ENCODE measurements around the gene ZNF417.

Gene ZNF417

DNA sequence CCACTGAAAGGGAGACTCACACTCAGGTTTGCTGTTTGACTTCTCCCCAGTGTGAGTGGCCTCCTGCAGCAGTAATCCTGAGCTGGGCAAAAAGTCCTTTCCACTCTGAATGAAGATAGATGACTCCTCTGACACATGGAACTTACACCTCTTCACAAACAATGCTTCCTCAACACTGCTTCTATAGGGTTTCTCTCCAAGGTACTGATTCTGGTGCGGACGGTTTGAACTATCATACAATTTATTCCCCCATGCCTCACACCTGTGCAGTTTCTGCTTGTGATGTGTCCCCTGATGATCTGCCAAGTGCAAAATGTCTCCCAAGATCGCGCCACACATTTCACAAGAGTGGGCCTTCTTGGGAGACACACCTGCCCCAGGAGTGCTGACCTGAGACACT is 11.2 kb upstream of the ZNF417 start:
- no peak for TF ChIP-seq RAD21 (IDR thresholded peaks at IDR 0.05; ENCODE audit: low read depth)
- TF ChIP-seq, protein P1, sequence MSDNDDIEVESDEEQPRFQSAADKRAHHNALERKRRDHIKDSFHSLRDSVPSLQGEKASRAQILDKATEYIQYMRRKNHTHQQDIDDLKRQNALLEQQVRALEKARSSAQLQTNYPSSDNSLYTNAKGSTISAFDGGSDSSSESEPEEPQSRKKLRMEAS (IDR thresholded peaks at IDR 0.05): no peak
- no peak for TF ChIP-seq CREB1 (IDR thresholded peaks at IDR 0.05; ENCODE audit: low read depth)
- TF ChIP-seq, protein P2, sequence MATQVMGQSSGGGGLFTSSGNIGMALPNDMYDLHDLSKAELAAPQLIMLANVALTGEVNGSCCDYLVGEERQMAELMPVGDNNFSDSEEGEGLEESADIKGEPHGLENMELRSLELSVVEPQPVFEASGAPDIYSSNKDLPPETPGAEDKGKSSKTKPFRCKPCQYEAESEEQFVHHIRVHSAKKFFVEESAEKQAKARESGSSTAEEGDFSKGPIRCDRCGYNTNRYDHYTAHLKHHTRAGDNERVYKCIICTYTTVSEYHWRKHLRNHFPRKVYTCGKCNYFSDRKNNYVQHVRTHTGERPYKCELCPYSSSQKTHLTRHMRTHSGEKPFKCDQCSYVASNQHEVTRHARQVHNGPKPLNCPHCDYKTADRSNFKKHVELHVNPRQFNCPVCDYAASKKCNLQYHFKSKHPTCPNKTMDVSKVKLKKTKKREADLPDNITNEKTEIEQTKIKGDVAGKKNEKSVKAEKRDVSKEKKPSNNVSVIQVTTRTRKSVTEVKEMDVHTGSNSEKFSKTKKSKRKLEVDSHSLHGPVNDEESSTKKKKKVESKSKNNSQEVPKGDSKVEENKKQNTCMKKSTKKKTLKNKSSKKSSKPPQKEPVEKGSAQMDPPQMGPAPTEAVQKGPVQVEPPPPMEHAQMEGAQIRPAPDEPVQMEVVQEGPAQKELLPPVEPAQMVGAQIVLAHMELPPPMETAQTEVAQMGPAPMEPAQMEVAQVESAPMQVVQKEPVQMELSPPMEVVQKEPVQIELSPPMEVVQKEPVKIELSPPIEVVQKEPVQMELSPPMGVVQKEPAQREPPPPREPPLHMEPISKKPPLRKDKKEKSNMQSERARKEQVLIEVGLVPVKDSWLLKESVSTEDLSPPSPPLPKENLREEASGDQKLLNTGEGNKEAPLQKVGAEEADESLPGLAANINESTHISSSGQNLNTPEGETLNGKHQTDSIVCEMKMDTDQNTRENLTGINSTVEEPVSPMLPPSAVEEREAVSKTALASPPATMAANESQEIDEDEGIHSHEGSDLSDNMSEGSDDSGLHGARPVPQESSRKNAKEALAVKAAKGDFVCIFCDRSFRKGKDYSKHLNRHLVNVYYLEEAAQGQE (IDR thresholded peaks at IDR 0.05; ENCODE audit: low read depth): peak; percentile 60; the same call in 1 of the 2 replicates
- no peak for TF ChIP-seq CEBPB (IDR thresholded peaks at IDR 0.05)

DNA sequence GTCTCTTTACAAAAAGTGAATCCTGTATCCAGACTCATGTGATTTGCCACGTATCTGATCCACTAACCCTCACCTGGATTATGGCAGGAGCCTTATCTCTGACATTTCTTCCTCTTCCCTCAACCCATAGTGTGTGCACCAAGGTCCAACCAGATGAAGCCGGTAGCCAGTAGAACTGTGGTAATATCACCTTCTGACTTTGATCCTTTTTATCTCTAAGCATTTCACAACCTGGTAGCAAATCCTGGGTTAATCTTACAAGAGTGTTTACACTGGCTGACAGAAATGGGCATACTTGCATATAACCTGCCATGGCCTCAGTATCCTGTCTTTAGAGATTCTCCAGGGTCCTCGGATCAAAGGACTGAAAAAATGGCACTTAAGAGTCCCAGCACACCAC is 1.9 kb downstream of the ZNF417 start:
- TF ChIP-seq TCF12 (IDR thresholded peaks at IDR 0.05; ENCODE audit: low read depth): no peak
- TF ChIP-seq EGR1 (IDR thresholded peaks at IDR 0.05): no peak
- TF ChIP-seq CREB1 (IDR thresholded peaks at IDR 0.05; ENCODE audit: low read depth): no peak
- TF ChIP-seq EP300 (IDR thresholded peaks at IDR 0.05; ENCODE audit: borderline replicate concordance): no peak
- TF ChIP-seq YY1 (IDR thresholded peaks at IDR 0.05; ENCODE audit: low read depth): no peak
- TF ChIP-seq TEAD4 (IDR thresholded peaks at IDR 0.05): no peak
- TF ChIP-seq ZBTB7A (IDR thresholded peaks at IDR 0.05; ENCODE audit: low read depth): no peak
- no peak for TF ChIP-seq TAF1 (IDR thresholded peaks at IDR 0.05; ENCODE audit: low read depth)
- TF ChIP-seq, protein P2 (IDR thresholded peaks at IDR 0.05; ENCODE audit: low read depth): no peak
- no peak for TF ChIP-seq CEBPB (IDR thresholded peaks at IDR 0.05)
- no peak for TF ChIP-seq RAD21 (IDR thresholded peaks at IDR 0.05; ENCODE audit: low read depth)
- TF ChIP-seq, protein P1 (IDR thresholded peaks at IDR 0.05): no peak
- TF ChIP-seq, protein P3, sequence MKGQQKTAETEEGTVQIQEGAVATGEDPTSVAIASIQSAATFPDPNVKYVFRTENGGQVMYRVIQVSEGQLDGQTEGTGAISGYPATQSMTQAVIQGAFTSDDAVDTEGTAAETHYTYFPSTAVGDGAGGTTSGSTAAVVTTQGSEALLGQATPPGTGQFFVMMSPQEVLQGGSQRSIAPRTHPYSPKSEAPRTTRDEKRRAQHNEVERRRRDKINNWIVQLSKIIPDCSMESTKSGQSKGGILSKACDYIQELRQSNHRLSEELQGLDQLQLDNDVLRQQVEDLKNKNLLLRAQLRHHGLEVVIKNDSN (IDR thresholded peaks at IDR 0.05): no peak
- no peak for TF ChIP-seq FOXM1 (IDR thresholded peaks at IDR 0.05; ENCODE audit: borderline replicate concordance, low read depth)
- no peak for TF ChIP-seq NFIC (IDR thresholded peaks at IDR 0.05)

DNA sequence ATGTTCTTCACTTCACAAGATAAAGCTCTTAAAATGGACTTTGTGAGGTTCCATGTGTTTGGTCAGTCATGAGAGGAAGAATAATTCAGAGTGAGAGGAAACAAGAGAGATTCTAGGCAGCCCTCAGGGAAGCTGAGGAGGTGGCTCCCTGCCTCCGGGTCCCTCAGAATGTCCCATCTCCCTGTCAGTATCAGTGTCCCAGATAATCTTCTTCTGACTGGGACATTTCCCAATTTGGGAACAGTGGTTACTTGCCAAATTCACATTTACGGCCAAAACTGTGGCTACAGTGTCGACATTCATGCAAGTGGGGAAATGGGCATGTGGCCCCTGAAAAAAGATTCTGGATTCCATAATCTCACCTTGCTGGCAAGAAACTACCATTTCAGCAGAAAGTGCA is 9.0 kb downstream of the ZNF417 start:
- TF ChIP-seq ZBTB7A (IDR thresholded peaks at IDR 0.05; ENCODE audit: low read depth) (no peak), FOXM1 (IDR thresholded peaks at IDR 0.05; ENCODE audit: borderline replicate concordance, low read depth) (no peak), CREB1 (IDR thresholded peaks at IDR 0.05; ENCODE audit: low read depth) (no peak), NFIC (IDR thresholded peaks at IDR 0.05) (no peak), TCF12 (IDR thresholded peaks at IDR 0.05; ENCODE audit: low read depth) (no peak), EP300 (IDR thresholded peaks at IDR 0.05; ENCODE audit: borderline replicate concordance) (no peak), YY1 (IDR thresholded peaks at IDR 0.05; ENCODE audit: low read depth) (no peak), TAF1 (IDR thresholded peaks at IDR 0.05; ENCODE audit: low read depth) (no peak), TEAD4 (IDR thresholded peaks at IDR 0.05) (no peak), RAD21 (IDR thresholded peaks at IDR 0.05; ENCODE audit: low read depth) (no peak), CEBPB (IDR thresholded peaks at IDR 0.05) (no peak), EGR1 (IDR thresholded peaks at IDR 0.05) (no peak)
- TF ChIP-seq, protein P3 (IDR thresholded peaks at IDR 0.05): no peak
- TF ChIP-seq, protein P2 (IDR thresholded peaks at IDR 0.05; ENCODE audit: low read depth): no peak
- TF ChIP-seq, protein P1 (IDR thresholded peaks at IDR 0.05): no peak

DNA sequence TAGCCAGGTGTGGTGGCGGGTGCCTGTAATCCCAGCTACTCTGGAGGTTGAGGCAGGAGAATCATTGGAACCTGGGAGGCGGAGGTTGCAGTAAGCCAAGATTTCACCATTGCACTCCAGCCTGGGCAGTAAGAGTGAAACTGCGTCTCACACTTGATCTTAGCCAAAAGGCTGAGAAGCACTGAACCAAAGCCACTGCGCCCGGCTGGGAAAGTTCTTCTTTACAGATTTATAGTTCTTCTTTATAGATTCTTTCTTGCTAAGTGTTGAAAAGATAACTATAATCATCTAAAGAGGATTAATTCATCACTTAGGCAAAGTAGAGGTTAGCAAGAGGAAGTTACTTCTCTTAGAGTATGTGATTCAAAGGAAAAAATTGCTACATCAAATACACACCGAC is 11.1 kb downstream of the ZNF417 start:
- TF ChIP-seq TAF1 (IDR thresholded peaks at IDR 0.05; ENCODE audit: low read depth): no peak
- no peak for TF ChIP-seq EP300 (IDR thresholded peaks at IDR 0.05; ENCODE audit: borderline replicate concordance)
- no peak for TF ChIP-seq TCF12 (IDR thresholded peaks at IDR 0.05; ENCODE audit: low read depth)
- TF ChIP-seq, protein P2 (IDR thresholded peaks at IDR 0.05; ENCODE audit: low read depth): no peak
- TF ChIP-seq EGR1 (IDR thresholded peaks at IDR 0.05): no peak
- TF ChIP-seq ZBTB7A (IDR thresholded peaks at IDR 0.05; ENCODE audit: low read depth): no peak
- TF ChIP-seq CEBPB (IDR thresholded peaks at IDR 0.05): no peak
- no peak for TF ChIP-seq RAD21 (IDR thresholded peaks at IDR 0.05; ENCODE audit: low read depth)
- TF ChIP-seq NFIC (IDR thresholded peaks at IDR 0.05): no peak
- TF ChIP-seq, protein P1 (IDR thresholded peaks at IDR 0.05): no peak
- TF ChIP-seq, protein P3 (IDR thresholded peaks at IDR 0.05): no peak
- TF ChIP-seq FOXM1 (IDR thresholded peaks at IDR 0.05; ENCODE audit: borderline replicate concordance, low read depth): no peak
- no peak for TF ChIP-seq YY1 (IDR thresholded peaks at IDR 0.05; ENCODE audit: low read depth)
- no peak for TF ChIP-seq TEAD4 (IDR thresholded peaks at IDR 0.05)
- no peak for TF ChIP-seq CREB1 (IDR thresholded peaks at IDR 0.05; ENCODE audit: low read depth)
